Measurements from ENCODE around the gene DTD1.

DNA sequence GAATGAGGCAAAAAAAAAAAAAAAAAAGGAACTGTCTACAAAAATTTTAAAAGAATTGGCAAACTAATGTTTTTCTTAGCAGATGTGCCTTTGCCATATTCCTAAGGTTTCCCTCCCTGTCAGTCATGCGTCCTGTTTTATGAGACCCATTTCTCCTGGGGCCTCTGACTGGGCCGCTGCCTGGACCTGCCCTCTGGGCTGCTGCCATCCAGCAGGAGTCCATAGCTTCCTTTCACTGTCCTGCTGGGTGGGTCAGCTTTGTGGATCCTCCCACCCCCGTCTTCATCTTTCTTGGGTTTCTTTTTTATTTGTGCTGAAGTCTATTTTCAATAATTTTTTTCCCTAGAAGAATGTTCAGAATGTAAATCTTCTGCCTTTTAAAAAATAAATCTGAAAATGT, 114.9 kb downstream of the DTD1 start:
- no peak for TF ChIP-seq EZH2phosphoT487 (IDR thresholded peaks at IDR 0.05; ENCODE audit: borderline replicate concordance, low read length)
- TF ChIP-seq, protein P1, sequence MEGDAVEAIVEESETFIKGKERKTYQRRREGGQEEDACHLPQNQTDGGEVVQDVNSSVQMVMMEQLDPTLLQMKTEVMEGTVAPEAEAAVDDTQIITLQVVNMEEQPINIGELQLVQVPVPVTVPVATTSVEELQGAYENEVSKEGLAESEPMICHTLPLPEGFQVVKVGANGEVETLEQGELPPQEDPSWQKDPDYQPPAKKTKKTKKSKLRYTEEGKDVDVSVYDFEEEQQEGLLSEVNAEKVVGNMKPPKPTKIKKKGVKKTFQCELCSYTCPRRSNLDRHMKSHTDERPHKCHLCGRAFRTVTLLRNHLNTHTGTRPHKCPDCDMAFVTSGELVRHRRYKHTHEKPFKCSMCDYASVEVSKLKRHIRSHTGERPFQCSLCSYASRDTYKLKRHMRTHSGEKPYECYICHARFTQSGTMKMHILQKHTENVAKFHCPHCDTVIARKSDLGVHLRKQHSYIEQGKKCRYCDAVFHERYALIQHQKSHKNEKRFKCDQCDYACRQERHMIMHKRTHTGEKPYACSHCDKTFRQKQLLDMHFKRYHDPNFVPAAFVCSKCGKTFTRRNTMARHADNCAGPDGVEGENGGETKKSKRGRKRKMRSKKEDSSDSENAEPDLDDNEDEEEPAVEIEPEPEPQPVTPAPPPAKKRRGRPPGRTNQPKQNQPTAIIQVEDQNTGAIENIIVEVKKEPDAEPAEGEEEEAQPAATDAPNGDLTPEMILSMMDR (IDR thresholded peaks at IDR 0.05; ENCODE audit: low read depth, low read length, poor library complexity, severe bottlenecking): no peak

Data from DOHH2 (cell line).